Spinal cord (tissue), 10 donors: ENCODE results near the gene PLEKHO1. TPM values are rescaled to one million over a fixed set of nuclear protein-coding genes. Genes with fewer than 3 reads are reported as not detected.
A peak's percentile ranks its signal among the peaks of the same experiment; 100 is the strongest.
"Not testable (repeated sequence)": the region's sequence is repeated elsewhere in the genome, so short reads cannot be mapped to it uniquely, and the experiment has no call there.

Experiments used
- DNase-seq, 6 donors: peaks; one replicate each; pipeline versions ENCODE4 v3.0.0 to v3.0.0-alpha.2; 2013 to 2015; ENCODE audit warnings: low spot score in 6 of 6, low read depth in 4 of 6
- H3K27ac ChIP-seq: one replicate; pipeline ENCODE4 v1.5.1; 2013; ENCODE audit warnings: low read depth, low read length, control low read depth
- H3K27me3 ChIP-seq: one replicate; pipeline ENCODE4 v1.6.1; 2013; ENCODE audit warnings: low read length; ENCODE audit not compliant: control insufficient read depth, insufficient read depth
- H3K36me3 ChIP-seq: one replicate; pipeline ENCODE4 v1.6.1; 2013; ENCODE audit warnings: low read length; ENCODE audit not compliant: control insufficient read depth, insufficient read depth
- H3K4me1 ChIP-seq: one replicate; pipeline ENCODE4 v1.6.1; 2013; ENCODE audit warnings: low read length; ENCODE audit not compliant: control insufficient read depth, insufficient read depth
- H3K4me3 ChIP-seq: one replicate; pipeline ENCODE4 v1.5.1; 2013; ENCODE audit warnings: low read depth, low read length, control low read depth
- H3K9me3 ChIP-seq: one replicate; pipeline ENCODE4 v1.6.1; 2013; ENCODE audit warnings: low read length; ENCODE audit not compliant: control insufficient read depth, insufficient read depth
- WGBS: methylation state at CpG from one replicate; pipeline ENCODE4 v1.1.5; 2013; ENCODE audit warnings: missing lambda C conversion rate; ENCODE audit not compliant: insufficient coverage; 5-methylcytosine and 5-hydroxymethylcytosine counted together
- polyA plus RNA-seq, 2 donors: library from polyadenylated mRNA; unstranded; fragments of 120-200 nt; gene quantifications; one replicate each; pipeline ENCODE4 v1.2.1, GENCODE V29; 2013; ENCODE audit not compliant: insufficient read length in 2 of 2
- total RNA-seq, 2 donors: library from RNA; depleted of rRNA in 1 of 2; stranded (reverse); fragments of 120-200 nt in 1 of 2; fragments of >200 nt in 1 of 2; gene quantifications; one replicate each; pipeline versions ENCODE4 v1.2.3 to v1.2.4, GENCODE V29; 2013 to 2014
- donor health status: healthy.

Gene PLEKHO1
- total and polyA plus RNA-seq, 4 donors = 38.4 to 102 (median 70.4) TPM

DNA sequence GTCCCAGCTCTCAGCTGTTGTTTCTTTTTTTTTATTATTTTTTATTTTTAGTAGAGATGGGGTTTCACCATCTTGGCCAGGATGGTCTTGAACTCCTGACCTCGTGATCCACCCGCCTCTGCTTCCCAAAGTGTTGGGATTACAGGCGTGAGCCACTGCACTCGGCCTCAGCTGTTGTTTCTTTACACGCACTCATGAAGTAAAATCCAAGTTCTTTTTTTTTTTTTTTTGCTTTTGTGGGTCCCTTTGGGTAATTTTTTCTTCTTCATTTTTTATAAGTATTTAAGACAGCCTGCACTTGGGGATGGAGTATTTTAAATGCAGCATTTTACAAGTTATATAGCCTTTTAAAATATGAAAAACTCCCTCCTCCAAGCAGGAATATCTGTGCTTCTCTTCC lies 3.7 kb upstream of the PLEKHO1 start:
- H3K4me3 ChIP-seq, DNase-seq, H3K27me3 ChIP-seq, H3K36me3 ChIP-seq, H3K27ac ChIP-seq, H3K4me1 ChIP-seq, H3K9me3 ChIP-seq: not testable (repeated sequence)
- WGBS = no CpG with 5 or more reads among the region's 5 CpGs

DNA sequence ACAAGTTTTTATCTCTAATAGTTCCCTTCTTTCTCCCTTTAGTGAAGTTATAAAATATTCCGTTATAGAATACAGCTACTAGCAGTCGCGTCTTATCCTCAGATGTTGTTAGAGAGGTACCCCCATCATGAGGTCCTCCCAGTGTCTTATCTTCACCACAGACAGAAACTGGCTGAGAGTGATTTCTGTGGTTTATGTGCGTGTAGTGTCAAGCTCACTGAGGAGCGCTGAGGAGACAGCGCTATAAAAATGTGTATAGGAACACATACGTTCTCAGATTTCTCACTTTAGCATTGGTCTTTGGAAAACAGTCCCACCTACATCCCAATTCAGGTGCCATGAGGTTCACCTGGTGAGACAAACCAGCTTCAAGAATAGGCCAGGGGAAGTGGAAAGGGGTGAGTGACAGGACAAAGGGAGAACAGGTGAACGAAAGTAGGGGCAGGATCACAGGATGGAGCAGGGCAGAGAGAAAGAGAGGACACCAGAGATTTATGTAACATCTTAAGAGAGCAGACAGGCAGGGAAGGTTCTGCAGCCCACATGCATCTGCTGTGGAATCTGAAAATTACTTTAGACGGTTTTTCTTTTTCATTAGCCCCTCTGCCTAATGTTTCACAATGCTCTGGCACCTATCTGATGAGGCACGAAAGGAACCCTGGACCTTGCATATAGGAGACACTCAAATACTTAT lies 2.7 kb upstream of the PLEKHO1 start:
- Histone ChIP-seq H3K4me1 (peaks cover 7% of the 10 kb centered on the region), H3K4me3 (no peak overlapping the region), H3K27ac (no peak overlapping the region), H3K36me3 (peaks cover 6% of the 10 kb centered on the region), H3K9me3 (no peaks in the 10 kb centered on the region), H3K27me3 (no peaks in the 10 kb centered on the region)
- WGBS = 66% methylated on average over 2 of the region's 10 CpGs
- DNase-seq = no peak

DNA sequence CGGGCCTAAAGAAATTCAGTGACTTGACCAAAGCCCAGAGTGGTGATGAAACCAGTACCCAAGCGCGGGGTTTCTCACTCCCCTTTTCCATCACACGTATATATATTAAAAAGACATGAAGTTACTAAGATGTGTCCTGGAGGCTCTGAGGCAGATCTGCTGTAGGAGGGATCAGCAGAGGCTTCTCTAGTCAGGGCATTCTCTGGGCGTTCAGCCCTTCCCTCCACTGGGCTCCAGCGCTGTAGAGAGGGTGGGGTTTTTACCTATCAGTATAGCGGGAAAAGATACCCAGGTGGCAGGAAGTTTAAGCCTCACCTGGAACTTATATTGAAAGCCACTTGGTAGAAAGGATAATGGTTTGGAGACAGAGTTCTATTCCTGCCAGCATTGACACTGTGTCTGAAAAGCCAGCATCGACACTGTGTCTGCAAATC lies 862 bp upstream of the PLEKHO1 start:
- Histone ChIP-seq H3K4me3 (peak overlapping the region; percentile 86), H3K4me1 (peaks cover 17% of the 10 kb centered on the region), H3K9me3 (no peaks in the 10 kb centered on the region), H3K36me3 (peaks cover 17% of the 10 kb centered on the region), H3K27me3 (no peaks in the 10 kb centered on the region), H3K27ac (peak overlapping the region; percentile 91)
- WGBS = 6% methylated on average over 3 of the region's 8 CpGs
- DNase-seq = peak in 1 of 6 donors; percentile 78

DNA sequence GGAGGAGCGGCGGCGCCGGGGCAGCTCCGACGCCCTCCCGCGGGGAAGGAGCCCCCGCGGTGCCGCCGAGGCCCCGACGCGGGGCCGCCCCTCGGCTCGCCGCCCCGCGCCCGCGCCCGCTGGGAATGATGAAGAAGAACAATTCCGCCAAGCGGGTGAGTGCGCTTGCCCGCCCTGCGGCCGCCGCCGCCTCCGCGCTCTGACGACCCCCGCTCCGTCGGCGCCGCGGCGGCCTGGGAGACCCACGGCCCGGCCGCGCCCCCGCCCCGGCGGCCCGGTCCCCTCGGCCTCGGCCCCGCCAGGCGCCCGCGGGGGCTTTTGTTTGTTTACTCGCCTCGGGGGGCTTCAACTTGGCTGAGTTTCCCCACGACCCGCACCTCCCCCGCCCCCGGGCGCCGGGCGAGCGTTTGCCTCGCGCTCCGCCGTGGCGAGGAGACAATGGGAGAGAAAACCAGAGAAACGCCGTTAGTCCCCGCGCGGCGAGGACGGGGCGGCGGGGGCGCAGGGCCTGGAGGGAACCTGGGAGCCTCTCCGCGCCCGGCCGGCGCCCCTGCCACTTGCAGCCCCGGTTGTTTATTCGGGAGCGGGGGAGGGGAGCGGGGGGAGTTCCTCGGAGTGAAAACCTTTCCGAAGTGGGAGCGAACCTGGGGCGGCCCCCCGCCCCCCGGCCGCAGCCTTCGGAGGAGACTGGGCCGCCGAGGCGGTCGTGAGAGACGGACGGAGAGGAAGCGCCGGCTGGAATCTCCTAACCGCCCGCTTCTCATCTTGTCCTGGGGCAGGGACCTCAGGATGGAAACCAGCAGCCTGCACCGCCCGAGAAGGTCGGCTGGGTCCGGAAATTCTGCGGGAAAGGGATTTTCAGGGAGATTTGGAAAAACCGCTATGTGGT lies 661 bp downstream of the PLEKHO1 start:
- peaks cover 22% of the 10 kb centered on the region for H3K4me1 ChIP-seq
- WGBS = under 1% methylated on average over 108 of the region's 114 CpGs
- no peaks in the 10 kb centered on the region for H3K27me3 ChIP-seq
- DNase-seq = peak in 2 of 6 donors; percentile 59 to 67
- H3K9me3 ChIP-seq = no peaks in the 10 kb centered on the region
- H3K4me3 ChIP-seq = peak overlapping the region; percentile 86
- H3K36me3 ChIP-seq = peaks cover 31% of the 10 kb centered on the region
- H3K27ac ChIP-seq = peak overlapping the region; percentile 91

DNA sequence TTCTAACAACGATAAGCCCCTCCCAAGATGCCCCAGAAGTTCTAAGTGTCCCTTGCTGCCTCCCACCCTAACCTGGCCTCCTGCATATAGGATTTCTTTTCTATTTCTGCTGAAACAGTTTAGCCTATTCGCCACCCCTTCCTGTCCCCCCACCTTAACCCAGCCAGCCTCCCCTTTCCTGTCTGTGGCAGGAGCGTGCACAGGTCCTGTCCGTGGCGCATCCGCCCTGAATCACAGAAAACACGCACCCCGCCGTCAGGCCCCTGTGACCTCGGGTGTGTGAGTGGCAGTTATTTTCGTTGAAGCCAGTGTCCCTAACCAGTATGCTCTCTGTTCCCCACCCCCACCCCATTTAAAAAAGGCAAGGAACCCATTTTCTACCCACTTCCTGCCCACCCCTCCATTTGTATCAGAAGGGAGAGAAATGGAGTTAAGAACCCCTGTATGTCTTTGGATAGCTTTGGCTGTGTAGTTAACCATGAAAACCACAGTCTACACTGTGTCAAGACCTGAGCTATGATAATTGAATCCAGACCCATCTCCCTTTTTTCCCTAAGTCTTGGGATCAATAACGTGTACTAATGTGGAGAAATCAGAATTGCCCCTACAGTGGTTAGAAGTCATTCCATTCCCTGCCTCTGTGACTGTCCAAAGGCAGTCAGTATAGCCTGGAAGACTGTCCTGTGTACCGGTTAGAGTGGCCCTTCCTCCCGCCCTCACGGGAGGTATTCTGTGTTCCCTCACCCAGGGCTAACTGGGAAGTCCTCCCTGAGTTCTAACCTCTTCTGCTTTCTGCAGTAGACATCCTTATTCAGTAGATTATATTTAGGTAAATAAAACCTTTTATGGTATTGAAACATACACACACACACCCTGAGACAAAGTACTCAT lies 1.8 kb downstream of the PLEKHO1 start:
- Histone ChIP-seq H3K27me3 (no peaks in the 10 kb centered on the region), H3K27ac (peak overlapping the region; percentile 91), H3K4me3 (peak overlapping the region; percentile 86), H3K4me1 (peaks cover 26% of the 10 kb centered on the region), H3K9me3 (no peaks in the 10 kb centered on the region), H3K36me3 (peaks cover 39% of the 10 kb centered on the region)
- DNase-seq = no peak
- 0% methylated on average over 1 of the region's 15 CpGs for WGBS

DNA sequence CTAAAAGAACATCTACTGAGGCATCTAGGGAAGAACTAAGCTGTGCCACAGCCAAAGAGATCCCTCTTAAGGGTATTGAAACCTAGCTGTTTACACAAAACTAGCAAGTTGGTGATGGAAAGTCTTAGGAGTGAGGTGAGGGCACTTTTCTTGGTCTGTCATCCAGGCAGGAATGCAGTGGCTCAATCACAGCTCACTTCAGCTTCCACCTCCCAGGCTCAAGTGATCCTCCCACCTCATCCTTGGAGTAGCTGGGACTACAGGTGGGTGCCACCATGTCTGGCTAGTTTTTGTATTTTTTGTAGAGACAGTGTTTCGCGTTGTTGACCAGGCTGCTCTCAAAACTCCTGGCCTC lies 2.4 kb downstream of the PLEKHO1 start:
- DNase-seq = no peak
- no peaks in the 10 kb centered on the region for H3K27me3 ChIP-seq
- H3K4me1 ChIP-seq = peaks cover 31% of the 10 kb centered on the region
- no CpG with 5 or more reads among the region's 2 CpGs for WGBS
- H3K27ac ChIP-seq = peak overlapping the region; percentile 91
- H3K36me3 ChIP-seq = peaks cover 45% of the 10 kb centered on the region
- no peaks in the 10 kb centered on the region for H3K9me3 ChIP-seq
- H3K4me3 ChIP-seq = peak overlapping the region; percentile 86

DNA sequence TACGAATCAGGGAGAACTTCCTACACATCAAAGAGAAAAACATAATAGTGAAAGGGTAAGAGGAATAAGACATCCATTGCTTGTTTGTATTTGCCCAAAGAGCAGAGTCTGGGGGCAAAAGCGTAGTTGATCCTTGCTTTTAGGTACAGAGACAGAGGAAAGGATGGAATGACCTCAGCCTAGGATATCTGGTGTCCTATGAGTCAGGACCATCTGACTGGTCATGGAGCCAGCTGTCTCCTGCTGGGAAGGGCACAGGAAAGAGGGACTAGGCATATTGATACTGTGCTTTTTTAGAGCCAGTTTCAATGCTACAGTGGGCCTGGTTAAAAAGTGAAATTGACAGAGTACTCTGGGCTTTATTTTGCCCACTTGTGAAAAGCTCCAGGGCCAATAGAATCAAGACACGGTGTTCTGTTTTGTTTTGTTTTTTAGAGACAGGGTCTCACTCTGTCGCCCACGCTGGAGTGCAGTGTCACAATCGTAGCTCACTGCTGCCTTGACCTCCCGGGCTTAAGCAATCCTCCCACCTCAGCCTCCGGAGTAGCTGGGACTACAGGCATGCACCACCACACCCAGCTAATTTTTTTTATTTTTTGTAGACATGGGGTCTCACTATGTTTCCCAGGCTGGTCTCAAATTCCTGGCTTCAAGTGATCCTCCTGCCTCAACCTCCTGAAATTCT lies 3.2 kb downstream of the PLEKHO1 start:
- H3K27me3 ChIP-seq = no peaks in the 10 kb centered on the region
- H3K4me3 ChIP-seq = peak overlapping the region; percentile 2
- 63% methylated on average over 4 of the region's 8 CpGs for WGBS
- H3K9me3 ChIP-seq = no peaks in the 10 kb centered on the region
- peaks cover 32% of the 10 kb centered on the region for H3K4me1 ChIP-seq
- DNase-seq = no peak
- H3K27ac ChIP-seq = peak overlapping the region; percentile 19
- H3K36me3 ChIP-seq = peaks cover 50% of the 10 kb centered on the region

DNA sequence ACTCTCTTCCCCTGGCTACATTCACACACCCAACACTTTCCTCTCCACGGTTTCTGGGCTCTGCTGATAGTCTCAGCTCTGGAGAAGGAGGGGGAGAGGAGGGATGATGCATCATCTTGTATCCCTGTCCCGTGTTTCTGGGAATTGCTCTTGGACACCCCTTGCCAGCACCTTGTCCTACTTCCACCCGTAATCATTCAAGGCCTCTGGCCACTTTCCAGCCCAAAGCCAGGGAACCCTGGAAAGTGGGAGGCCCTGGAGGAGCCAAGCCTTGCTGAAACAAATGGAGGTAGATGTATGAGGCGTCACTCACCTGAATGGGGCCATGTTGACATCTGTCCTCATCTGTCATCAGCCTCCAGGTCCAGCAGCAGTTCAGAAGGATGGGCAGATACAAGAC lies 4.4 kb downstream of the PLEKHO1 start:
- no peak for DNase-seq
- Histone ChIP-seq H3K36me3 (peaks cover 62% of the 10 kb centered on the region), H3K4me3 (no peak overlapping the region), H3K27me3 (no peaks in the 10 kb centered on the region), H3K9me3 (no peaks in the 10 kb centered on the region), H3K27ac (no peak overlapping the region), H3K4me1 (peaks cover 31% of the 10 kb centered on the region)
- 80% methylated on average over 1 of the region's 4 CpGs for WGBS
